ENCODE data around the gene TMSB15C.

Gene TMSB15C

DNA sequence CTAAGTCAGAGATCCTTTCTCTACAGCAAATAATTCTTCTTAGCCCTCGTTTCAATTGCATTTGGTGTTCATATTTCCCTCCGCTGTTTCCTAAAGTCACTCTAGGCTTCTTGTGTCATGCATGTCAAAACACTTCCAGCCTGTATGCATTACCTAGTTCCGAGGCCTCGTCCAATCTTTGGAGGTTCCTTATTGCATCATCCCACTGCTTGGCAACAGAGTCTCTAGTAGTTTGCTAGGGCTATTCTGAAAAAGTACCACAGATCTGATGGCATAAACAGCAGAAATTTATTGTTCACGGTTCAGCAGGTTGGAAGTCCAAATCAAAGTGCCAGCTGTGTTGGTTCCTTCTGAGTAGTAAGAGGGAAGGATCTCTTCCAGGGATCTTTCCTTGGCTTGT, 30.4 kb downstream of the TMSB15C start:
- no peak for DNase-seq (ENCODE audit: low read depth)

DNA sequence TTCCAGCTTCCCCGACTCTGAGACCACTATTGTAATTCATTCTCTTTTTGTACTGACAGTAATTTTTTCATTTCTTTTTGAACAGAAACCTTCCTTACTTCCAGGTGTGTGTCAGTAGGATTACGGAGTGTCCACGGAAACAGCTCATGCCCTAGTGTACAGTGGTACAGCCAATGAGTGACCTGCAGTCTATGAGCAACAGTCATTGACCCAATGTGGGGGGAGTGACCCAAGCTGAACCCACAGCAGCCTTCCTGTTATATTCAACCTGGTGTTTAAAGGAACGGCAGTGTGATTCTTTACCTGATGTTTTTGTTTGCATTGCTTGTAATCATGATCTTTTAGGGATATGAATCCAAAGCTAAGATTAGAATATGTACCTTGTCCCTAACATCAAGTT, 35.0 kb downstream of the TMSB15C start:
- no peak for DNase-seq (ENCODE audit: low read depth)

DNA sequence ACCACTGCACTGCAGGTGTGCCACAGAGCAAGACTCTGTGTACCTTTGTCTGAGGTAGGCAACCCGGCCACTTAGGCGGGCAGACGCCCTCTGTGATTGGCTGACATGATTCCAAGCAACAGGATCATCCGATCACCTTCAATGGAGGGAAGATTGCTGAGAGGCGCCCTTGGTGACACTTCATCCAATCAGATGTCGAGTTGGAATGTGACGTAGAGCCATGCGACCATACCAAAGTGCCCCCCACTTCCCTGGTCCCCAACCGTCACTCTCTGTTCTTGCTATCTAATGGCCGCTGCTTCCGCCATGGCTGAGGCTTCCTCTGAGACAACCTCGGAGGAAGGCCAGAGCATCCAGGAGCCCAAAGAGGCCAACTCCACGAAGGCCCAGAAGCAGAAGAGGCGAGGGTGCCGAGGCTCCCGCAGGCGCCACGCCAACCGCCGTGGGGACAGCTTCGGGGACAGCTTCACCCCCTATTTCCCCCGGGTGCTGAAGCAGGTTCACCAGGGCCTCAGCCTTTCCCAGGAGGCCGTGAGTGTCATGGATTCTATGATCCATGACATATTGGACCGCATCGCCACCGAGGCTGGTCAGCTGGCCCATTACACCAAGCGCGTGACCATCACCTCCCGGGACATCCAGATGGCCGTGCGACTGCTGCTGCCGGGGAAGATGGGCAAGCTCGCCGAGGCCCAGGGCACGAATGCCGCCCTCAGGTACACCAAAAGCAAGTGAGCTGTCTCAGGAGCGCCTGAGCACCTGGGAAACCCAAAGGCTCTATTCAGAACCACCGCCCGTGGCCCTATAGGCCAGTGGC, 36.1 kb downstream of the TMSB15C start, which contains the start of gene H2BW2:
Gene H2BW2 (plus strand): TSS at position 268 of the 817 bp plus-strand sequence. CDS start 39 bp downstream, at position 307.
- DNase-seq (ENCODE audit: low read depth), result no peak
